ENCODE data around the gene CNTN6.

CNTN6 gene

DNA sequence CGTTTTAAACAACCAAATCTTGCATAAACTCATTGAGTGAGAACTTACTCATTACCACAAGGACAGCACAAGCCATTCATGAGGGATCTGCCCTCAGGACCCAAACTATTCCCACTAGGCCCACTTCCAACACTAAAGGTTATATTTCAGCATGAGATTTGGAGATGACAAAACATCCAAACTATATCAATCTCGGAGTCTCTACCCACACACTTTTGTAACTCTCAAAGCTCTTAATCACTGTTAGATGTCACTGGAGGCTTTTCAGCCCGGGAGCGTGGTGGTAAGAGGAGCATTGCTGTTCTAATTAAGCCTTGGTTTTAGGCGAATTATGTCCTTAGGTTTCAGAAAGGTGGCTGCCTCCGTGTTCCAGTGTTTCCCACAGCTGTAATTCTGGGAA is 86.3 kb downstream of the CNTN6 start:
- no peak for DNase-seq (ENCODE audit: low read depth)

DNA sequence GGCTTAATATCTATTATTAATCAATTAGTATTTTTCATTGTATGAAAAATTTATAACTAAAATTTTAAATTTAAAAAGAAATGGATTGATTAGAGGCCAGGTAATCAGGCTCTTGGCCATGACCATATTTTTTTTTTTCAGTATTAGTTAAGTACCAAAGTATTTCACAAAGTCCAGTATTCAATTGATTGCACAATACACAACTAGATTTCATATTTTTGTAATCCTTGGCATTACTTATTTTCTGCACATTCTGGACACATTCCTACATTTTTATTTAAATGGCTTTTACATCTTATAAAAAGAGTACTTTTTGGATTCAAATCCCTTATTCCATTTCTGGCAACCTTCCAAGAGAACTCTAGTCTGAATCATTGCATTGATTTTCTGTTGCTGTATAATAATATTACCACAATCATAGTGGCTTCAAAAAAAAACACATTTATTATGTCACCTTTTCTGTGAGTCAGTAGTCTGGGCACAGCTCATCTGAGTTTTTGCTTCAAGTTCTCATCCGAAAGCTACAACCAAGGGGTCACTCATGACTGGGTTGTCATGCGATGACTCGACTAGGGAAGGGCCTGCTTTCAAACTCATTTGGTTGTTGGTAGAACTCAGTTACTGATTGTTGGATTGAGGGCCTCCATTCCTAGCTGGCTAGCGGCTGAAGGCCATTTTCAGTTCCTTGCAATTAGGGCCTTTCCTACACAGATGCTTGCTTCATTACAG is 90.7 kb downstream of the CNTN6 start:
- DNase-seq (ENCODE audit: low read depth), result no peak

DNA sequence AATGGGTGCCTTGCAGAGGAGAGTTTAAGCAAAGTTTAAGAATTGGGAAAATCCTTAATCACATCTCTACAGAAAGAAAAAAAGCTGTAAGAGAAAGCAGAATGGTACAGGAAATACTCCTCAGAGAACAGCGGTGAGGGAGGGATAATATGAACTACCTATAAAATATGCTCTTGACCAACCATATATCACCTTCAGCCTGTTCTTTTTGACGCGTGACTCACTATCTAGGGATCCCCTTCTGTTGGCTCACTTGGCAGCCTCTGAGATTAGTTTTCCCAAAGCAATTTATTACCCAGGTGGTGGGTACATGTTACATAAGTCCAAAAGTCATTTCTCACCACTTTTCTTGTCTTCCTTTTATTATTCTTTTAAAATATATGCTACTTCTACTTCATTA is 97.7 kb downstream of the CNTN6 start:
- DNase-seq (ENCODE audit: low read depth), result no peak

DNA sequence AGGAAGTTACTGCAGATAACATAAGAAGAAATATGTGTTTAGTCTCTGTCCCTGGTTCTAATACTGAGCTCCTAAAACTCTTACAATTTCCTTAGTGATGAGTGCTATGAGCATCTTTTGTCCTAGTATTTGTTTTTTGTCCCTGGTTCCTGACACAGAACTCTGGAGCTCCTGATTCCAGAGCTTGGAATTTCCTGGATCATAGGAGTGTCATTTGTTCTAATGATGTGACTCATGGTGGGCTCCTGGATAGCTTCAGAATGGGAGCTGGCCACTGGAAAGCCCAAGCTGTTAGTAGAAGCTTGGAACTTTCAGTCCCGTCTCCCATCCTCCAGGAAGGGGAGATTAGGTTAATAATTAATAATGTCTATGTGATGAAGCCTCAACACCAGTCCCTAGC is 98.2 kb downstream of the CNTN6 start:
- DNase-seq (ENCODE audit: low read depth), result no peak

DNA sequence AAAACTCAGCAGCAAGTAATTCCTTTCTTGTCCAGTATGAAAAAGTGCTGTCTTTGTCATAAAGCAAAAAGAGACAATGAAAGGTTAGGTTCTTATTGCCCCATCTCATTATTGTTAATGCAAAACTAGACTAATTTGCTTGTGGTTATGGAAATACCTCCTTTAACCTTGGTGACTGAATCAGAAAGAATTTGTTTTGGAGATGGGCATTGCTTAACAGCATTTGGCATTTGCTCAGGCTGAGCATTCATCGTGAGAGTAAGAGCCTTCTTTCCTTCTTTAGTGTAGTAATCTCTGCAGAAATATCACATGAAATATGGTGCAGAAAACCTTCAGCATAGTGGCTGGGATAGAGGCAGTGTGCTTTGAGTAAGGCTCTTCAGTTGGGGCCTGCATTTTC is 103.1 kb downstream of the CNTN6 start:
- no peak for DNase-seq (ENCODE audit: low read depth)

DNA sequence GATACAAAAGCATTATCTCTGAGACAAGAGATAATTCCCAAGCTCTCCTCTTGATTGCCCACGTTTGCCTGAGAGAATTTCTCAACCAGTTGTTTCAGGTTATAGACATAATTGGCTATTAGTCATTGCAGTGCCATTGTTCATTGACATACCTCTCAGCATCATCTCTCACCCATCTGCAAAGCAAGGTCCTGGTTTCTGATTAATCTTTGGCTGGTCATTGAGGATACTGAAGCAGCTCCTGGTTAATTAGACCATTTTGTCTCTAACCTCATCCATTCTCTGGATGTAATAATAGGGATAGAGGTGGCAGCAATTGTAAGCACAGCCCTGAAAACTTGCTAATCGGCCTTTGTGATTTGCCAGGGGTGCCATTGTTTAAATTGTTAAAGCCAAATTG is 104.2 kb downstream of the CNTN6 start:
- no peak for DNase-seq (ENCODE audit: low read depth)

DNA sequence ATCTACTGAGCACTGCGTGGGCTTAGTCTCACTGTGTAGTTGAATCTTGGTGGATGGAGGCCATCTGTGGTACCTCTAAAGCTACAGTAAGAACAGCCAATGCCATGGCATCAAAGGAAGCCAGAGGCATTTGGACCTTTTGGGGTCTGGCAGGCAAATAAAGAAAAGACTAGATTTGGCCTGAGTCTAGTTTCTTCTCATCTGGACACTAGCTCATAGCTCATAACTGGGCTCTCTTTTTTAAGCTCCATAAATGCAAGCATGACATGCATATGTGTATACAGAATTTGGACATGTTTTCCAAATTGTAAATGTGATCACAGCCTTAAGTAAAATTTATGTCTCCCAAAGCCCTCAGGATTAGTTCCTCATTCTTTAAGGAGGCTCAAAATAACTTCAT is 107.5 kb downstream of the CNTN6 start:
- DNase-seq (ENCODE audit: low read depth), result no peak

DNA sequence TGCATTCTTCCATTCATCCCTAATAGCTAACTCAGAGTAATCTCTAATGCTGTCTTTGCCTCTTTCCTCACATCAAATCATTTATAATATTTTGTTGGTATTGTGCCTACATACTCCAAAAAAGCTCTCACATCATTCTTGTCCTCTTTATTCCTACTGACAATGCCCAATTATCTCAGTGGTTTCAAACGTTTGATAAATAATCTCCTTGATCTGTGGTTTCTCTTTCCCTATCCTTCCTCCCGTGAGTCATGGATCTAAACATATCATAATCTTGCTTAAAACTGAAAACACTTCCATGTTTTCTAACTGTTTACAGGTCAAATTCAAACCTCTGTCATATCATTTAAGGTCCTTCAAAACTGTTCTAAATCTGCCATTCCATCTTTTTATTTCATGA is 115.1 kb downstream of the CNTN6 start:
- no peak for DNase-seq (ENCODE audit: low read depth)

DNA sequence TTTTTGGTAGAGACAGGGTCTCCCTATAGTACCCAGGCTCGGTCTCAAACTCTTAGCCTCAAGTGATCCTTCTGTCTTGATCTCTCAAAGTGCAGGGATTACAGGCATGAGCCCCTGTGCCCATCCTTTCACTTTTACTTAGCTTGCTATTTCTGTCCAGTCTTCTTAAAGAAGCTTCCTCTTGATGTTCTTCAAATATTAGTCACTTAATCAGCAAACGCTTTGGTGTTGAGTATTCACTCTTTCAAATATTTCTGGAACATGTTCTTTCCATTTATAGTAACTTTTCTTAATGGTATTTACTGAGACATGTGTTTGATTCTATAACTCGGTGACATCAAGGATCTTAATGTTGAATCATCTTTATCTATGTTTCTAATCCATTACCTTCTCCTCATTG is 122.1 kb downstream of the CNTN6 start:
- DNase-seq (ENCODE audit: low read depth), result no peak

DNA sequence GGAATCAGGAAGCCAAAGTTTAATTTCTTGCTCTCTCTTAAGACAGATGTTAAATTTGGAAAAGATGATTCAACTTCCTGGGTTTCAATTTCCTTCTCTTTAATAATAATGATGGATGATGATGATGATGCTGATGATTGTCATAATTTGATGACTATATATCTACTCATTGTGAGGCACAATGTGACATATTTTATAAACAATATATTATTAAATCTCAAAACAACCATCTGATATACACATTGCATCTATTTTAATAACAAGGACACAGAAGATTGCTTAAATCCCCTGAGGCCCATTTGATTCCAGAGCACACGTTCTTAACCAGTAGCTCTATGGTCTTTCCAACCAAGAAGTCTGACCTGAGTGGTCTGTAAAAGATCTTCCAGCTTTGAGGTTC is 124.0 kb downstream of the CNTN6 start:
- no peak for DNase-seq (ENCODE audit: low read depth)

DNA sequence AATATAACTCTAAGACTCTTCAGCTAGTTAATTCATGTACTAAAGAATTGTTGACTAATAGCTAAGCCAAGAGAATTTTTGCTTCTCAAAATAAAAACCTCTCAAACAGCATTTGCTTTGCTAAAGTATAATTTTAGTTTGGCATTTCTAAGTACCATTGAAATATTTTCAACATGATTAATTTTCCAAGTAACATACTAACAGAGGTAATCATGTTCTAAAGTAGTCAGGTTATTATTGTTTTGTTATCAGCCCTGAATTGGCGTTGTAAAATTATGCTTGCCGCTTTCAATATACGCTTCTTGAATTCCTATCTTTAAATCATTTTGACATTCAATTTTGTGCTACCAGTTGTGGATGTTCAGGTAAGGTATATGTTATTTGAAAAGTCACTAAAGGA is 134.3 kb downstream of the CNTN6 start:
- no peak for DNase-seq (ENCODE audit: low read depth)

DNA sequence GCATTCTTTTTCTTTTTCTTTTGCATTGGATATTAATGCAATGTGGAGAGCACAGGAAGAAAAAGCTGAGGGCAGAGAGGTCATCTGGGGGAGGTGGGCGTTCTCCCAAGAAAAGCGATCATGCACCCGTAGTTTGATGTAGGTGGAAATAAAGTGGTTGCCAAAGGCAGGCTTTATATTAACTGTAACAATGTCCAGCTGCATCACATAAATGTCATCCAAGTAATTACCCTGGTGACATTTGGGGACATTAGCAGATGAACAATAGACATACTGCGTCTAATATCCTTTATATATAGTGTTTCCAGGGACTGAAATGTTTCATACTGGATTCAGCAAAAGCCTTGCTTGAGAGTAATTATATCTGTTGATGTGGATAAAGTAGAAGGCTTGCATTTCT is 135.5 kb downstream of the CNTN6 start:
- DNase-seq (ENCODE audit: low read depth), result no peak

DNA sequence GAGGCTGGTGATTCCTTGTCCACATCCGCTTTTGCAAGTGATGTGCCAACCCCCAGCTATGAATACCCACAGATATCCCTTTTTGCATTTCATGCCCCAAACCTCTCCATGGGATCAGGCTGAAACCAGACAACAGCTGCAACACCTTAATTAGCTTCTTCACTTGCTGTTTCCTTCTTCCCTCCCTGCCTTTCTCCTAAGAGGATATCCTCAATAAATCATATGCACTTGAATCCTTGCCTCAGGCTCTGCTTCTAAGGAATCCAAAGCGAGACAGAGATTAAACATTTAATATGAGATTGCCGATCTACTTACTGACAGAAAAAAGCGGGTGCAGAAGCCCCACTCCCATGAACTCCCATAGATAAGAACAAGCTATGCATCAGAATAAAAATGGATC is 138.1 kb downstream of the CNTN6 start:
- no peak for DNase-seq (ENCODE audit: low read depth)

DNA sequence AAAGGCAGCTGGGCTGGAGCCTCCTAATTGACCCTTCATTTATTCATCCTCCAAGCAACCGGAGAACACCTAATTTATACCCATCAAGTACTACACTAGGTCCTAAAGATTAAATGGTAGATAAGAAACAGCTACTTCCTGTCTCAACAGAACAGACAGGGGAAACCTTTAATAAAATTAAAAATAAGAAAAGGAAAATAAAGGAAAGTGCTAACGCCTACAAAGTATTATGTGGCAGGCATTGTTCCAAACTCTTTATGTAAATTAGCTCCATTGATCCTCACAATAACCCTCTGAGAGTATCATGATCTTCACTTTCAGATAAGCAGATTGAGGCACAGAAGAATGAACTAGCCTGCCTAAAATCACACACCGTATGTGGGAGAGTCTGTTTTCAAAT is 139.5 kb downstream of the CNTN6 start:
- DNase-seq (ENCODE audit: low read depth), result no peak

DNA sequence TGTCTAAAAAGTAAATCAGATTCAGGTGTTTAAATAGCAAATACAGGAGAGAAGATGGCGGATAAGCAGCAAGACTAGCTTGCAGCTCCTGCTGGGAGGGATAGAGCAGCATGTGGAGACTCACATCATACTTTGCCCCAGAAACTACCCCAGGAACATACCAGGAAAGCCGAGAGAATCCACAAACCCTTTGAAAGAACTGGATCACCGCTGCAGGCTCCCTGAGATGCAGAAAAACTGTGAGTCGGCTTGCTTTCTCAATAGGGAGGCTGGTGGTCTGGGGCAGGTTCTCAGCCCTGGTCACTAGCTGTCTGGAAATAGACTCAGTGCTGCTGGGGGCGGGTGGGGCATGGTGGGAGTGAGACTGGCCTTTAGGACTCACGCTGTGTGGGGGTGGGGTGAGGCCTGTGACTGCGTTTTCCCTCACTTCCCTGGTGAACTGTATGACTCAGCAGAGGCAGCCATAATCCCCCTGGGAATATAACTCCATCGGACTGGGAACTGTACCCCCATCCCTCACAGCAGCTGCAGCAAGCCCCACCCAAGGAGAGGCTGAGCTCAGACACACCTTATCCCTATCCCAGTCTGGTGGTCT is 142.8 kb downstream of the CNTN6 start:
- DNase-seq (ENCODE audit: low read depth), result no peak

DNA sequence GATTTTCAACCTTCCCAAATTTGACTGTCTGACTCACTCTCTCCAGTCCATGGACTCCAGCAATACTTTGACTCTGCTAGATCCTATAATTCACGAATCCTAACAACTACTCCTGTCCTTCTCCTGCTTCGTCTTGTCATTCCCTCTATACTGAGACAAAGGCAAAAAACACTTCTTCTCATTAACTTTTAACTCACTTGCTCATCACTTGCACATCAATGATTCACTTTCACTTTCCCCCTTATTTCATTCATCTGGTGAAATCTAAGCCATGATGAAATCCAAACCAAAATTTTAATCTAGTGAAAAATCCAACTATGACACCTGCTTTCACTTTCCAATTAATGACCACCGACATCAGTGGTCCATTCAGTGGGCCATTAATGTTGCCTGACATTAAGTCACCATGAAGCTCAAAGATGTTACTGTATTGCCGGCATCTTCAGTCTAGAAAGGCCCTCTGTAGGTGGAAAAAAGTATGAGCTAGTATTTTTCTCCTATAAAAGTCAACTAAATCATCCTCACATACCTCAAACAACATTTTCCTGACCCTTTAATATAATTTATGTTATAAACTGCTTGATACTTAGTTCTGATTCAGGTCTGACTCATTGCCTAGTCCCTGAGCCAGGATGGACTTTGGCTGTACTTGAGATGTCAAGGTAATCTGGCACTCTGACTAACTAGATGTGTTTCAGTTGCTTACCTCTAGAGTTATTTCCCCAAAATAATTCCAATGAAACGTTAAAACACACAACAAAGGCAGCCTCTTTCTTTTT is 158.6 kb downstream of the CNTN6 start:
- no peak for DNase-seq (ENCODE audit: low read depth)

DNA sequence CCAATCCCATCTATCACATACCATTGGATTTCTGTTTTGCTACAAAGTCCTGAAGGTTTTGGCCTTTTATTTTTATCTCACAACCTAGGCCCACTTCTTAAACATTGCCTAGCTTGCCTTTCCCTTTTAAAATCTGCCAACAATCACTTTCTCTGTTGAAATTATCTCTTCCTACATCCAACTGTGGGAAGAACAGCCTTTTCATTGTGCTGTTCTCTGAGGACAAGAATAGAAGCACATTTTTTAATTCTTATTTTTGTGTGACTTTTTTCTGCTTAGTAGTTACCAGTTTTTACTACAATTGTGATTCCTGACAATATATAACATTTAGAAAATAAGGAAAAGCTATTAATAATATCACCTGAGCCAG is 159.2 kb downstream of the CNTN6 start:
- no peak for DNase-seq (ENCODE audit: low read depth)

DNA sequence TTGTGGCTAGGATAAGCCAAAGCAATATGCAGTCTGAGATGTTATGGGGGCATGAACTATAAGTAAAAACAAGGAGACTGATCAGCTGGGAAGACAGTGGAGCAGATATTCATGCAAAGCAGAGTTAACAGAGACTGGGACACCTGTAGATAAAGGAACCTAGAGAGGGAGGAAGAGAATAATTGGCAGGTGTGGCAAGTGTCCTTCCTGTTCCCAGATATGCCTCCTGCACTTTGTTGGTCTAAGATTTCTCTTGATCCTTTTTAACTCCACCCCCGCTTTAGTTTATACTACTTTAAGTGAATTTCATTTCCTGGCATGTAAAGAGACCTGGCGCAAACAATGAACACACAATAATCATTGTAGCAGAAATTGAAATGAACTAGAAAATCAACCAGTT is 169.4 kb downstream of the CNTN6 start:
- no peak for DNase-seq (ENCODE audit: low read depth)

DNA sequence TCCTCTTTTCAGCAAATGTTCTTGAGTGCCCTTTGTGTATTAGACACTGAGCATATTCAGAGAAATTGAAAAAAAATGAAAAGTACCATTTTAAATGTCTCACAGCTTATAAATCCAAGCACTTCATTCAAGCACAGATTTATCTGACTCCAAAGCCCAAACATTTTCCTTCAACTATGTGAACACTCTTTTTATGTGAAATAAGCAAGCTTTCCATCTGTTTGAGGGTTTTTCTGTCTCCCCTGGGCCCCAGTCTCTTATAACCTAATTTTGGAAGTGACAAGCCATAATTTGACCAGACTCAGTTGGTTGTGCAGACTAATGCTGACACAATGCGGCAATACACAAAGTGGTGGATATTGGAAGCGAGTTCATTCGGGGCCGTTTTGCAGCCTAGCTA is 170.3 kb downstream of the CNTN6 start:
- DNase-seq (ENCODE audit: low read depth), result no peak

DNA sequence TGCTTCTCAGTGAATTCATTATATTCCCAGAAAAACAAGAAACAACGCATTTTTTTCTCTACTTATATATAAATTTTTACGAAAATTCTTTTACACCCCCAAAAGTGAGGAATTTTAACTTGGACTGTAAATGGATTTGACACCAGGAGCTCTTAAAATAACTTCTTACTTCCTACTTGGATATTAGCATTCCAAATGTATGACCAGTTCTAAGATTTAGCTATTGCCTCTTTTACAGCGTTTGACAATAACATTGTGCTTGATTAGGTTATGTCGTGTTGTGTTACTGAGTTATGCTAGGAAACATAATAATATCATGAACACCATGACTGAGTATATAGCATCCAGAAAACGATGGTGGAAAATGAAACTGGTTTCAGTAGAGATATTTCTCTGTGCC is 177.0 kb downstream of the CNTN6 start:
- DNase-seq (ENCODE audit: low read depth), result no peak

DNA sequence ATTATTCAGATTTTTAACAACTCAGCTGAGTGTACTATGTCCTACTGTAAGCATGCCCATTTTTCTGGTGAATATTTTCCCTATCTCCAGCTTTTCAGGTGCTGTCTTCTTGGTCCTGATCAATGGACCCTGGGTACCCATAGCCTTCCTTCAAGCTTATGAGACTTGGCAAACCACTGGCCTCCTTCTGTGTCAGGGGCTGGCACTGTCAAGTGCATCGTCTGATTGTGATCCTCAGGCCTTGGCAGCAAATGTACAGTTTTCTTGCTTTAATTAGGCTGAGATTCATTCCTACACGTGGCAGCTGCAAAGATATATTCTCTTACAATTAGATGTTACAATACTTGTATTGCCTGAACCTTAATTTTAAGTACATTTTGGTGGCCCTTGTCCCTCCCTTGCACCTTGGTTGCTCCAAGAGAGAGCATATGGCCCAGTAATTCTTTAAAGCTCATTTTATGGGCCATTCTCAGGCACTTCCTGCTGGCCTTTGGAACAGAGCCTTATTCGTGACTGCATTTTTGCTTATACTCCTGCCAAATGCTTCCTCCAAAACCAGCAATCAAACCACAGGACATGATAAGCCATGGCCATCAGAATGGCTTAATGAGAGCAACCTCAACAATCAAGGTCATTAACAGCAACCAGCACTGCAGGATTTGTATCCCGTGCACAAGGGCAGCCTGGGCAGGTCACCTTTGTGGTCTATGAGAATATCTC is 179.9 kb downstream of the CNTN6 start:
- no peak for DNase-seq (ENCODE audit: low read depth)

DNA sequence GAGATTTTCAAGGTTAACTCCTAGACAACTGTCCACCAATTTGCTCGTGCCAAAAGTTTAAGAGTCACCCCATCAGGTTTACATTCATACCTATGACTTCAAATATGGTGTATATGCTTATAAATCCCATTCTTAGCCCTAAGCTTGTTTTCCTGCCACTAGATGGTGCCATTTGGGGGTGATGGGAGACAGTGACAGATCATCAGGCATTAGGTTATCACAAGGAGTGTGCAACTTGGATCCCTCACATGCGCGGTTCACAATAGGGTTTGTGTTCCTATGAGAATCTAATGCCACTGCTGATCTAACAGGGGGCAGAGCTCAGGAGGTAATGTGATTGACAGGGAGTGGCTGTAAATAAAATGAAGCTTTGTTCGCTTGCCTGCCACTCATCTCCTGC is 182.7 kb downstream of the CNTN6 start:
- DNase-seq (ENCODE audit: low read depth), result no peak

DNA sequence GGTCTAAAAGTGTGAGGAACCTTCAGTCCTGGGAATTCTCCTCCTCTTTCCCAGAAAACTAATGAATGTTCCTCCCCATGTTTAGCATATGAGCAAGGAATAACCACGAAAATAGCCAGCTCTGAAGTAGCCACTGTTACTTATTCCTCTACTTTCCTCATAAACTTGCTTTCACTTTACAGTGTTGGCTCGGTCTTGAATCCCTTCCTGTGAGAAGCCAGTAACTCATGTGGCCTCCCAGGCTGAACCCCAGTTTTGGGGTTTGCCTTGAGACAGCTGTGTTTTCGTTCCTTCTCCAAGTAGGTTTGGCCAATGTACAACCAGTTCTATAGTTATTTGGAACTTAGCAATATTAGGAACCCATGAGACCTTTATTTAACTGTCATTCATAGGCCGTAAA is 195.0 kb downstream of the CNTN6 start:
- no peak for DNase-seq (ENCODE audit: low read depth)

Measured in T-helper 22 cell (primary cell).